BE2C (cell line): ENCODE data around the gene DUS1L.

ENCODE experiments used
- DNase-seq: peaks from one replicate; pipeline ENCODE4 v3.0.0-alpha.2; 2020
- H3K27me3 ChIP-seq: fragments of 250-450 bp; sonication (Bioruptor Pico); 2 replicates; pipeline ENCODE4 v1.5.1; 2020; ENCODE audit warnings: mild to moderate bottlenecking
- H3K36me3 ChIP-seq: fragments of 250-450 bp; sonication (Bioruptor Pico); 2 replicates; pipeline ENCODE4 v1.5.1; 2020; ENCODE audit warnings: mild to moderate bottlenecking
- H3K4me1 ChIP-seq: fragments of 250-450 bp; sonication (Bioruptor Pico); 2 replicates; pipeline ENCODE4 v1.5.1; 2020
- H3K4me3 ChIP-seq: 2 replicates; pipeline ENCODE4 v1.5.1; 2011; ENCODE audit warnings: low read depth, low read length
- H3K9me3 ChIP-seq: fragments of 250-450 bp; sonication (Bioruptor Pico); 2 replicates; pipeline ENCODE4 v1.5.1; 2020
- CTCF ChIP-seq: IDR thresholded peaks from 2 replicates; pipeline ENCODE4 v1.5.1; 2012; ENCODE audit warnings: mild to moderate bottlenecking, low read depth, low read length

Gene DUS1L

GRCh38 chr17:82055023-82055964 is 10.3 kb downstream of the DUS1L start:
- Histone ChIP-seq H3K4me1 (no peaks in the 10 kb centered on the region), H3K36me3 (peaks cover 69% of the 10 kb centered on the region), H3K4me3 (no peak overlapping the region), H3K9me3 (no peaks in the 10 kb centered on the region), H3K27me3 (0 out of 2 replicates have a peak, but pooled peaks cover 3% of the 10 kb centered on the region)
- TF ChIP-seq CTCF: no peak
- no peak for DNase-seq

GRCh38 chr17:82054351-82055022 is 11.1 kb downstream of the DUS1L start:
- Histone ChIP-seq H3K27me3 (0 out of 2 replicates have a peak, but pooled peaks cover 3% of the 10 kb centered on the region), H3K36me3 (peaks cover 61% of the 10 kb centered on the region), H3K4me3 (no peak overlapping the region), H3K9me3 (no peaks in the 10 kb centered on the region), H3K4me1 (no peaks in the 10 kb centered on the region)
- TF ChIP-seq CTCF: no peak
- no peak for DNase-seq

- no peak for DNase-seq
- Histone ChIP-seq H3K4me3 (no peak overlapping the region), H3K27me3 (0 out of 2 replicates have a peak, but pooled peaks cover 3% of the 10 kb centered on the region), H3K9me3 (no peaks in the 10 kb centered on the region), H3K4me1 (no peaks in the 10 kb centered on the region), H3K36me3 (peaks cover 53% of the 10 kb centered on the region)
- no peak for TF ChIP-seq CTCF
These were observed 11.9 kb downstream of the DUS1L start for GRCh38 chr17:82053556-82054263.

GRCh38 chr17:82053130-82053529 is 12.5 kb downstream of the DUS1L start:
- no peaks in the 10 kb centered on the region for H3K9me3 ChIP-seq
- no peak for DNase-seq
- no peaks in the 10 kb centered on the region for H3K4me1 ChIP-seq
- H3K27me3 ChIP-seq: 0 out of 2 replicates have a peak, but pooled peaks cover 3% of the 10 kb centered on the region
- TF ChIP-seq CTCF: no peak
- H3K4me3 ChIP-seq: peak overlapping the region; percentile 86
- peaks cover 47% of the 10 kb centered on the region for H3K36me3 ChIP-seq

GRCh38 chr17:82052638-82053059 is 13.0 kb downstream of the DUS1L start:
- Histone ChIP-seq H3K9me3 (no peaks in the 10 kb centered on the region), H3K4me1 (no peaks in the 10 kb centered on the region), H3K36me3 (peaks cover 44% of the 10 kb centered on the region), H3K27me3 (0 out of 2 replicates have a peak, but pooled peaks cover 3% of the 10 kb centered on the region), H3K4me3 (peak overlapping the region; percentile 86)
- TF ChIP-seq CTCF: no peak
- DNase-seq: no peak
